Fibroblast of skin of abdomen (primary cell): ENCODE measurements around the gene C17orf50.

Experiments
- DNase-seq: peaks from one replicate; pipeline ENCODE4 v3.0.0-alpha.2; 2013

C17orf50 gene

DNA sequence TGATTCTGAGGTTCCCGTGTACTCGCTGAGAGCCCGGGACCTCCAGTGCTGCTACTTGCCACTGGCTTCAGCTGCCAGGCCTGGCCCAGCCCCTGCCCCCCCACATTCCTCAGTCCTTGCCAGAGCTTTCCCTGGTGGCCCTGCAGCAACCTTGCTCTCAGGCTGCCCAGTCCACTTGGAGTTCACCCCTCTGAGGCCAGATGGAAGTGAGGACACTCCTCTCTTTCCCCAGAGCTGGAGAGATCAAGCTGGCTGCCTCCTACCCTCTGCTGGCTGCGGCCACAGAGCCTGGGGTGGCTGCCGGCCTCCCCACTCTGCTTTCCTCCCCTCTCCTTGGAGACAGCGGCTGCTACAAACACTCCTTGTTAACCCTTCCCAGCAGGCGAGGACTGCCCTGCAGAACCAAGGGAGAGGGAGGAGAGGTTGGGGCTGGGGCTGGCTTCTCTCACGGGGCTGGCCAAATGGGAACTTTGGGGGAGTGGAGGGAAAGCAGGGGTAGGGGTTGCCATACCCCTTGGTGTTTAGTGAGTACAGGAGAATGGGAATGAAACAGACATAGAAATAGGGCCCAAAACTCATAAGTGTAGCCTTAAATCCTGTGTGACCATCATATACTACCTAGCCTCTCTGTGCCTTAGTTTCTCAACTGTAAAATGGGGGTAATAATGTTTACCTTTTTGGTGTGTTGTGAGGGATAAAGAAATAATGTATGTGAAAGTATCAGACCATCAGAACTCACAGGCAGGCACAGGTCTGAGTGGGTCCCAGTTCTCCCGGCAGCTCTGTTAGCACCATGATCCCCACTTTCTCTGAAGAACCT is 7.5 kb upstream of the C17orf50 start, which contains the start of gene GAS2L2:
Gene GAS2L2, minus strand, starts transcription at position 295 of the 820 bp plus-strand sequence. CDS start 389 bp downstream, outside the sequence.
- DNase-seq, result no peak

GRCh38 chr17:35757243-35757642 is 3.4 kb upstream of the C17orf50 start:
- no peak for DNase-seq

- DNase-seq, result no peak
Observed at GRCh38 chr17:35761601-35762000, 914 bp downstream of the C17orf50 start.

- no peak for DNase-seq
Observed at GRCh38 chr17:35763767-35764122, 3.1 kb downstream of the C17orf50 start.

GRCh38 chr17:35764123-35764991 is 3.7 kb downstream of the C17orf50 start:
- DNase-seq, result peak; percentile 67

- DNase-seq, result peak; percentile 45
Observed at GRCh38 chr17:35765086-35765710, 4.5 kb downstream of the C17orf50 start.

DNA sequence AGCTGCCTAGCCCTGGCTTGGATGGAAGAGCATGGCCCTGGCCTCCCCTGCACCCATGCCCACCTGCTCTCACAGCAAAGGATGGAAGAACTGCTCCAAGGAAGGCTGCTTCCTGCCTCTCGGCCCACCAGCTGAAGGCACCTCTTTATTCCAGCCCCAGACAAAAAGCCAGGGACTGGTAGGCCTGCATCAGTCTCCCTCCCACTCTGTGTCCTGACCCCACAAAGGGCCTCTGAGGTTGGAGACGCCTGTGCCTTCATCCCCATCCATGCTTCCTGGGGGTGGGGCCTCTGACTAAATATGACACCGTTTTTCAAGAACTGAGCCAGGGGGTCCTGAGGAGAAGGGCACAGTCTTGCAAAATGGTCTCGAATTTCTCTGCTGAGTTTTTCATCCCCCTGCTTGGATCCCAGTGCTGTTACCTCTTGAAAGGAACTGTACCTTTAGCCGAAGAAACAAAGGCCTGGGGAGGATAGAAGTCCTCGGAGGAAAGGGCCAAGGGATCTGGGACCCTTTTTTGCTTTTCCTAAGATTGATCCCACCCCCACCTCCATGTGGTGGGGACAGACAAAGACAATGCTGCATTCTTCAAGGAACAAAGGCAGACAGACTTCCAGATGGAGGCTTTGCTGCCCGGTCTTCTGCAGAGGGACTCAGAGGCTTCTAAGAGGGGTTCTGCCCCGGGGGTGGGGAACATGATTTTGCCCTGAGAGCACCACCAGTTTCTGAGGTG is 5.2 kb downstream of the C17orf50 start:
- DNase-seq, result no peak

DNA sequence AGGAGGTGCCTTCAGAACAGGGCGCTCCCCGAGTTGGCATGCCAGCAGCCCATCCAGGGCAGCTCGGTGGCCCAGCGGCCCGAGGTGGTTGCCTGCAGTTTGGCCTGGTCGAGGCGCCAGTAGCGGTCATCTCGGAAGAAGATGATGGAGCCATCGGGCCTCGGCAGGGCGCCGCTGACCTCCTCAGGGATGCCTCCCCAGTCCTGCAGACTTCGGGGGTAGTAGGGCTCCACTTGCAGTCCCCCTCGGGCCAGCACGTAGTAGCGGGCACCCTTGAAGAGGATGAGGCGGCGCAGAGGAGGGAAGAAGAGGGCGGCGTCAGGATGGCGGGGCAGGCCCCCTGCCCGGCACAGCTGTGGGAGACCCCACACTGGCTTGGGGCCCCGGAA is 5.8 kb downstream of the C17orf50 start:
- DNase-seq, result no peak

- DNase-seq, result peak; percentile 35
Observed at GRCh38 chr17:35766903-35767510, 6.3 kb downstream of the C17orf50 start.

DNA sequence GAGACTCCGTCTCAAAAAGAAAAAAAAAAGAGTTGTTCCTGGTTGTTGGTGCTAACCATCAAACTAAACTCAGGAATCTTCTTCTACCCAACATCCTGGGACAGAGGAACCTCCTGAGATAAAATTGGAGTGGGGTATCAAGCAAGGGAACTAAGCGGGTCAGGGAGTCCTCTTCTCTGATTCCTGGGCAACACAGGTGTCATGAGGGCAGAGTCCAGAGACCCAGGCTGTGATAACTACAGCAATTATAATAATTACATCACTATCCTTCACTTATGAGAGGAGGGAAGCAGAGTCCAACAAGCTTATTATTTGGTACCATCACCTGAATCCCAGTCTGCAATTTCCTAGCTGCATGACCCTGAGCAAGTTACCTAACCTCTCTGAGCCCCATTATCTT is 8.1 kb downstream of the C17orf50 start:
- DNase-seq, result no peak

GRCh38 chr17:35769895-35770486 is 9.3 kb downstream of the C17orf50 start:
- no peak for DNase-seq

GRCh38 chr17:35773129-35773528 is 12.4 kb downstream of the C17orf50 start:
- DNase-seq, result no peak

GRCh38 chr17:35773679-35774425 is 13.2 kb downstream of the C17orf50 start:
- no peak for DNase-seq

DNA sequence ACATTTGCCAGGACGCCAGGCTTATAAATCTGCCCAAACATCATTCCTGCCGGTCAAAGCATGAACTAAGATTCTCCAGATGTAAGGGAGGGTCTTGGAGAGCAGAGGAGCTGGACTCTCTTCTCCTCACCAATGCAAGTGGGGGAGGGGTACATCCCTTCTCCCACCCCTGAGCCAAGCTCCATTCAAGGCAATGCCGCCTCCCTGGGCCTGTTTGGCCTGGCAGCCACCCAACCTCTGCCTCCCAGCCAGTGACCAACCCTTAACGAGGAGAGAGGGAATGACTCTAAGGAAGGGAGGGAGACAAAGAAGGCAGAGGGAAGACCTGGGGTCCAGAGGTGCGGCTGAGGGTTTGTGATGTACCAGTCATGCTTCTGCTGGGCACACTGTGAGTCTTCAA is 13.8 kb downstream of the C17orf50 start:
- peak; percentile 44 for DNase-seq

GRCh38 chr17:35775039-35775438 is 14.4 kb downstream of the C17orf50 start:
- DNase-seq, result no peak

GRCh38 chr17:35775583-35775982 is 14.9 kb downstream of the C17orf50 start:
- no peak for DNase-seq

- DNase-seq, result no peak
Observed at GRCh38 chr17:35778641-35779196, 18.0 kb downstream of the C17orf50 start.

DNA sequence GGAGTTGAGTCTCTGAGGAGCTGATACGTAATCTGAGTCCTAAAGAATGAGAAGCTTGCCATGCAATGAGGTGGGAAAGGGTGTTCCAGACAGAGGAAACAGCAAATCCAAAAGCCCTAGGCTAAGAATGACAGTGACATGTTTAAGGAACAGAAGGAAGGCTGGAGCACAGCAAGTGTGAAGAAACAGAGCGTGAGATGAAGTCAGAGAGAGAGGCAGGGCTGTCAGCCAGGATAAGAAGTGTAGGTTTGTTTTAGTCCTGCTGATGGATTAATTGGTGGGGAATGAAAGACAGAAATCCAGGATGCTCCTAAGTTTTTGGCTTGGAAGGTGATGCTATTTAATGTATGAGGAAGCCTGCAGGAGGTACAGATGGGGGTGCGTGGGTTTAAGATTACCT is 20.3 kb downstream of the C17orf50 start:
- no peak for DNase-seq

DNA sequence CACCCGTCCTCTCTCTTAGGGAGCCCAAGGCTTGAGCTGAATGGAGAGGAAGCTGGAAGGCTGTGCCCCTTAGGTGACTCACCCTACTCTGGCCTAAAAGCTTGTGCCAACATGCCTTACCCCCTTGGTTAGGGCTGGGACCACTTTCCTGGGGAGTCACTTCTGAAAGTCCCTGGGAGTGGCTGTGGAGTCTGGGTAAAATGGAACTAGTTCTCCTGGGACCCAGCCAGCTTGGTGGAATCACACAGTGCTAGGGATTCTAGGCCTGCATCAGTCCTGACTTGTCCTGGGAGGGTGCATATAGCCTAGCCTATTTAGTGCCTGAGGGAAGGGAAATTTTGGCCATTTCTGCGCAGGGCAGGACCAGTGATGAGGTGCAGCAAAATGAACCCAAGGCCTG is 24.2 kb downstream of the C17orf50 start:
- DNase-seq, result no peak

DNA sequence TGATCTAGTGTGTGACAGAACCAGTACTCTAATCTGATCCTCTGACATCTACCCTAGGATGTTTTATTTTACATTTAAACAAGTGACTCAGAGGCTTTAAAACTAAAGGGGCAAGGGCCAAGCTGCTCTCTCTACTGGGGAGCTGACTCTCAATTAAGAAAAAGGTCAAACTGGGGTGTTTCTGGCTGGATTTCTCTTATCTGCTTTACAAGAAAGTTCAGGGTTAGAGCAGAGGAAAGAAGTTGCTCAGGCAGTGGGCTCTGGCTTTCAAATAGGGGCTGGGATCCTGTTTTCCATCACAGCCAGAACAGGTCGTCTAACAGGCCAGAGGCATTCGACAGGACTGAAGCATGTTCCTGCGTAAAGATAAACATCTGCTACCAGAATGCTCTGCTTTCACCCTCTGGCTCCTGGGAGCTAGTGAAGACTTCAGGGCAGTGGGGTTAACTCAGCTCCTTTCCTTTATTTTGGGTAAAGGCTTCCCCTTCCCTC is 26.3 kb downstream of the C17orf50 start:
- DNase-seq, result no peak
